Mammary epithelial cell (primary cell): ENCODE results near the gene USP40.

Experiments used
- EZH2 ChIP-seq: IDR thresholded peaks from 2 replicates; pipeline ENCODE4 v1.6.1; 2012; ENCODE audit warnings: low read length, inconsistent platforms, borderline replicate concordance
- TF ChIP-seq, protein P1 (sequence below), 2 donors: IDR thresholded peaks in 1 of 2; conservative IDR thresholded peaks in 1 of 2; 2 replicates each; pipeline ENCODE4 v1.5.1; 2011 to 2012; ENCODE audit warnings: inconsistent platforms in 2 of 2, low read length in 2 of 2, mild to moderate bottlenecking in 2 of 2, control low read depth in 1 of 2, low read depth in 1 of 2; ENCODE audit not compliant: insufficient read depth in 1 of 2; ENCODE audit errors: extremely low read depth in 1 of 2

DNA sequence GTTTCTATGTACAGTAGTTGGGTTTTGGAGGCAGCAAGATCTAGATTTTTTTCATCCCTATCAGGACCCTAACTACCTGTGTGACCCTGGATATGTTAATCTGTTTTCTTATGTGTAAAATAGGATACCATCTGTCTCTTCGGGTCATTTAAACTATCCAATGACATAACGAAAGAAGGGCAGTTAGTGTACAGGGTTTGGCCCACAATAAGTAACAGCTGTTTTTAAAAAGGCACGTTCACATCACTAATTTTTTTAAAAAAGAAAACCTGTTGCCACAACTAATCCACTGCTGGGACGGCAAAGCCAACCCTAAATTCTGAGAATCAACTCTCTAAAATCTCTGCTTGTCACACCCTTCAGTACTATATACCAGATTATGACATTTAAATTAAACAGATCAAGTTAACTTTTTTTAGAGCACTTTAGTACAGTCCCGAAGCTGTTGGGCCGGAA is 869 bp downstream of the USP40 start:
- TF ChIP-seq, protein P1, sequence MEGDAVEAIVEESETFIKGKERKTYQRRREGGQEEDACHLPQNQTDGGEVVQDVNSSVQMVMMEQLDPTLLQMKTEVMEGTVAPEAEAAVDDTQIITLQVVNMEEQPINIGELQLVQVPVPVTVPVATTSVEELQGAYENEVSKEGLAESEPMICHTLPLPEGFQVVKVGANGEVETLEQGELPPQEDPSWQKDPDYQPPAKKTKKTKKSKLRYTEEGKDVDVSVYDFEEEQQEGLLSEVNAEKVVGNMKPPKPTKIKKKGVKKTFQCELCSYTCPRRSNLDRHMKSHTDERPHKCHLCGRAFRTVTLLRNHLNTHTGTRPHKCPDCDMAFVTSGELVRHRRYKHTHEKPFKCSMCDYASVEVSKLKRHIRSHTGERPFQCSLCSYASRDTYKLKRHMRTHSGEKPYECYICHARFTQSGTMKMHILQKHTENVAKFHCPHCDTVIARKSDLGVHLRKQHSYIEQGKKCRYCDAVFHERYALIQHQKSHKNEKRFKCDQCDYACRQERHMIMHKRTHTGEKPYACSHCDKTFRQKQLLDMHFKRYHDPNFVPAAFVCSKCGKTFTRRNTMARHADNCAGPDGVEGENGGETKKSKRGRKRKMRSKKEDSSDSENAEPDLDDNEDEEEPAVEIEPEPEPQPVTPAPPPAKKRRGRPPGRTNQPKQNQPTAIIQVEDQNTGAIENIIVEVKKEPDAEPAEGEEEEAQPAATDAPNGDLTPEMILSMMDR (conservative IDR thresholded peaks at IDR 0.05 in 1 of 2, IDR thresholded peaks at IDR 0.05 in 1 of 2; ENCODE audit: extremely low read depth in 1 of 2, insufficient read depth in 1 of 2, low read depth in 1 of 2, low read length in 2 of 2) = no peak
- no peak for TF ChIP-seq EZH2
